Right lobe of liver (tissue), 6 donors: ENCODE results near the gene IFNAR2. TPM values are rescaled to one million over a fixed set of nuclear protein-coding genes. Genes with fewer than 3 reads are reported as not detected.

Experiments used
- ATAC-seq, 4 donors: fragments of 200-7000 bp; cut with Tn5 transposase; one replicate each; pipeline ENCODE4 v1.9.1; 2020; ENCODE audit warnings: mild to moderate bottlenecking in 4 of 4, moderate library complexity in 4 of 4
- DNase-seq, 3 donors: peaks; one replicate each; pipeline ENCODE4 v3.0.0-alpha.2; 2020
- H3K27ac ChIP-seq, 3 donors: fragments of 200-600 bp; one replicate each; pipeline ENCODE4 v1.8.0; 2022
- H3K27me3 ChIP-seq, 2 donors: fragments of 200-600 bp; one replicate each; pipeline ENCODE4 v1.8.0; 2022
- H3K36me3 ChIP-seq, 4 donors: fragments of 200-600 bp; sonication (generic) in 1 of 4; one replicate each; pipeline versions ENCODE4 v1.5.1 to v1.8.0; 2017 to 2022; ENCODE audit warnings: control low read depth in 1 of 4
- H3K4me1 ChIP-seq, 4 donors: fragments of 200-600 bp; sonication (generic) in 1 of 4; one replicate each; pipeline versions ENCODE4 v1.5.1 to v1.8.0; 2017 to 2022; ENCODE audit warnings: control low read depth in 1 of 4
- H3K4me3 ChIP-seq, 3 donors: fragments of 200-600 bp; one replicate each; pipeline ENCODE4 v1.8.0; 2022
- H3K9me3 ChIP-seq, 4 donors: fragments of 200-600 bp; sonication (generic) in 1 of 4; one replicate each; pipeline versions ENCODE4 v1.5.1 to v1.8.0; 2017 to 2022; ENCODE audit warnings: control low read depth in 1 of 4
- POLR2A ChIP-seq: fragments of 450-650 bp; IDR thresholded peaks from one replicate; pipeline ENCODE4 v1.6.1; 2017; ENCODE audit warnings: antibody characterized with exemption, mild to moderate bottlenecking
- WGBS: methylation state at CpG from one replicate; pipeline ENCODE4 v1.1.6; 2018; ENCODE audit warnings: low coverage, low lambda C conversion rate; ENCODE audit not compliant: insufficient coverage; ENCODE audit errors: missing lambda C conversion rate; 5-methylcytosine and 5-hydroxymethylcytosine counted together
- intact Hi-C, 2 donors: fragments of 100-400 bp; cut with DNase I; formaldehyde crosslinking; loops; one replicate each; pipeline versions ENCODE4 v1.11.2 to v1.14.1; 2022
- total RNA-seq, 6 experiments: library from RNA; depleted of rRNA in 2 of 6; stranded (reverse); fragments of >200 nt in 2 of 6; fragmentation: NEBNext Ultra II Directional in 3 of 6; extraction: Animal tissue kit (Norgen Biotek cat#: 25700) in 3 of 6; gene quantifications; one replicate each; pipeline versions ENCODE4 v1.1.0 to v1.2.4, GENCODE V29; 2016 to 2023
- TF ChIP-seq, protein P1 (sequence below), 4 donors: fragments of 200-600 bp in 3 of 4; fragments of 450-650 bp in 1 of 4; IDR thresholded peaks; one replicate each; pipeline versions ENCODE4 v1.5.1 to v1.8.0; 2016 to 2022; ENCODE audit warnings: antibody characterized with exemption in 4 of 4, mild to moderate bottlenecking in 2 of 4
- donor health status: DM: no; HTN: yes; CAD: no.
- donor health status: DM: no; HTN: no; CAD: no.
- donor health status: DM: no; HTN: no; CAD: no.
- donor health status: DM: no; HTN: yes; CAD: no.
- donor health status: DM: no; HTN: yes; CAD: no.

The IFNAR2 gene
- total RNA-seq, 6 experiments from 2014 or later = 12.4 to 35.5 (median 16.3) TPM

DNA sequence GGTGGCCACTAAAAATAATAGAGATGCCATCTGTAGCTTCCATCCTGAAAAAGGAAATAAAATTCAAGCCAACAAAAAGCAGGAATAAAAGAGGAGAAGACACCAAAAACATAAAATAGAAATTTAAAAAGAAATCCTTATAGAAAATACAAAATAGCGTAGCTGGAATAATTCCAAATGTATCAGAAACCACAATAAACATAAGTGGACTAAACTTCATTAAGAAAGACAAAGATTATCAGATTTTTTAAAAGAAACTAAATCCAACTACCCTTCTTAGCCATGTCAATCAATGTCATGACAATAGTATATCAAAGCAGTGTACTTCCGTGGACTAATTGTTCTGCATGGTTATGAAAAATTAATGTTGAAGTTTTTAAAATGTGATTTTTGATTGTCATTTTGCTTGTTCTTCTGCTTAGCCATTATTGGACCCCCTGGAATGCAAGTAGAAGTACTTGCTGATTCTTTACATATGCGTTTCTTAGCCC, 49.6 kb downstream of the IFNAR2 start:
- peaks cover 0 to 38% (median 7%) of the 10 kb centered on the region in 4 donors for H3K36me3 ChIP-seq
- ATAC-seq (no peak), DNase-seq (no peak)
- intact Hi-C loops = no loop called here
- H3K4me3 ChIP-seq = no peak overlapping the region
- H3K27me3 ChIP-seq = no peaks in the 10 kb centered on the region
- 98% methylated on average over 3 of the region's 3 CpGs for WGBS
- H3K4me1 ChIP-seq = no peaks in the 10 kb centered on the region
- TF ChIP-seq POLR2A = no peak
- TF ChIP-seq, protein P1, sequence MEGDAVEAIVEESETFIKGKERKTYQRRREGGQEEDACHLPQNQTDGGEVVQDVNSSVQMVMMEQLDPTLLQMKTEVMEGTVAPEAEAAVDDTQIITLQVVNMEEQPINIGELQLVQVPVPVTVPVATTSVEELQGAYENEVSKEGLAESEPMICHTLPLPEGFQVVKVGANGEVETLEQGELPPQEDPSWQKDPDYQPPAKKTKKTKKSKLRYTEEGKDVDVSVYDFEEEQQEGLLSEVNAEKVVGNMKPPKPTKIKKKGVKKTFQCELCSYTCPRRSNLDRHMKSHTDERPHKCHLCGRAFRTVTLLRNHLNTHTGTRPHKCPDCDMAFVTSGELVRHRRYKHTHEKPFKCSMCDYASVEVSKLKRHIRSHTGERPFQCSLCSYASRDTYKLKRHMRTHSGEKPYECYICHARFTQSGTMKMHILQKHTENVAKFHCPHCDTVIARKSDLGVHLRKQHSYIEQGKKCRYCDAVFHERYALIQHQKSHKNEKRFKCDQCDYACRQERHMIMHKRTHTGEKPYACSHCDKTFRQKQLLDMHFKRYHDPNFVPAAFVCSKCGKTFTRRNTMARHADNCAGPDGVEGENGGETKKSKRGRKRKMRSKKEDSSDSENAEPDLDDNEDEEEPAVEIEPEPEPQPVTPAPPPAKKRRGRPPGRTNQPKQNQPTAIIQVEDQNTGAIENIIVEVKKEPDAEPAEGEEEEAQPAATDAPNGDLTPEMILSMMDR (IDR thresholded peaks at IDR 0.05) = no peak
- no peaks in the 10 kb centered on the region for H3K9me3 ChIP-seq
- no peak overlapping the region for H3K27ac ChIP-seq

Other genes with a start within 250 kb of the IFNAR2 start
- gene OLIG2, start 204.0 kb upstream of the IFNAR2 start, total RNA-seq = not detected
- not detected for gene OLIG1, start 159.8 kb upstream of the IFNAR2 start, total RNA-seq
- gene IL10RB, start 36.4 kb downstream of the IFNAR2 start, total RNA-seq = 10 to 100 TPM; 10.5 to 24.2 (median 20.3) TPM
- gene IFNAR1, start 95.0 kb downstream of the IFNAR2 start, total RNA-seq = 10 to 100 TPM; 31.6 to 68.2 (median 48.6) TPM
- 10 to 100 TPM; 16.0 to 39.1 (median 27.8) TPM for gene IFNGR2, start 173.5 kb downstream of the IFNAR2 start, total RNA-seq